ENCODE results near the gene STAB1.

DNA sequence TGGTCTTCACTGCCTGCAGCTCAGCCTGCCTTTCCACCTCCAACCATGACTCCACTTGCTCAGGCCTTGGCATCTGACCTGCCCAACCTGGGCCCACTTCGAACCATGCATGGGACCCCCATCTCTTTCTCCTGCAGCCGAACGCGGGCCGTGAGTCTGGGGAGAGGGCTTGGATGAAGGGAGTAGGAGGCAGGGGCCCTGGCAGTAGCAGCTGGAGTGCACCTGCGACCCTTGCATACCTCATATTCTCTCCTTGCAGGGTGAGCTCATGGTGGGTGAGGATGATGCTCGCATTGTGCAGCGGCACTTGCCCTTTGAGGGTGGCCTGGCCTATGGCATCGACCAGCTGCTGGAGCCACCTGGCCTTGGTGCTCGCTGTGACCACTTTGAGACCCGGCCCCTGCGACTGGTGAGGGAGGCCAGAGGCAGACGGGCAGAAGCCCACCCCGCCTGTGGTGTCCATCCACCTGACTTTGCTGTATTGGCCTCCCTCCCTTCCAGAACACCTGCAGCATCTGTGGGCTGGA, 25.1 kb downstream of the STAB1 start:
- no peak for TF ChIP-seq EZH2 (IDR thresholded peaks at IDR 0.05; ENCODE audit: borderline replicate concordance)
- TF ChIP-seq, protein P1, sequence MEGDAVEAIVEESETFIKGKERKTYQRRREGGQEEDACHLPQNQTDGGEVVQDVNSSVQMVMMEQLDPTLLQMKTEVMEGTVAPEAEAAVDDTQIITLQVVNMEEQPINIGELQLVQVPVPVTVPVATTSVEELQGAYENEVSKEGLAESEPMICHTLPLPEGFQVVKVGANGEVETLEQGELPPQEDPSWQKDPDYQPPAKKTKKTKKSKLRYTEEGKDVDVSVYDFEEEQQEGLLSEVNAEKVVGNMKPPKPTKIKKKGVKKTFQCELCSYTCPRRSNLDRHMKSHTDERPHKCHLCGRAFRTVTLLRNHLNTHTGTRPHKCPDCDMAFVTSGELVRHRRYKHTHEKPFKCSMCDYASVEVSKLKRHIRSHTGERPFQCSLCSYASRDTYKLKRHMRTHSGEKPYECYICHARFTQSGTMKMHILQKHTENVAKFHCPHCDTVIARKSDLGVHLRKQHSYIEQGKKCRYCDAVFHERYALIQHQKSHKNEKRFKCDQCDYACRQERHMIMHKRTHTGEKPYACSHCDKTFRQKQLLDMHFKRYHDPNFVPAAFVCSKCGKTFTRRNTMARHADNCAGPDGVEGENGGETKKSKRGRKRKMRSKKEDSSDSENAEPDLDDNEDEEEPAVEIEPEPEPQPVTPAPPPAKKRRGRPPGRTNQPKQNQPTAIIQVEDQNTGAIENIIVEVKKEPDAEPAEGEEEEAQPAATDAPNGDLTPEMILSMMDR (IDR thresholded peaks at IDR 0.05; ENCODE audit: poor library complexity), result no peak
